SK-N-SH treated with all-trans-retinoic acid at 6 μM for 48 hours (cell line): ENCODE data around the gene TBCEL.

Experiments
- ATAC-seq: fragments of 200-7000 bp; cut with Tn5 transposase; 3 replicates; pipeline ENCODE4 v1.9.1; 2020; ENCODE audit warnings: mild to moderate bottlenecking, moderate library complexity
- ARNTL ChIP-seq: fragments of 450-650 bp; formaldehyde crosslinking; IDR thresholded peaks from 2 replicates; pipeline ENCODE4 v1.5.0; 2020; ENCODE audit warnings: low read depth, mild to moderate bottlenecking, moderate library complexity, borderline replicate concordance
- BACH2 ChIP-seq: fragments of 250-450 bp; sonication (Bioruptor Pico); IDR thresholded peaks from 2 replicates; pipeline ENCODE4 v1.9.0; 2021; ENCODE audit warnings: mild to moderate bottlenecking, borderline replicate concordance
- CREB5 ChIP-seq: fragments of 250-450 bp; sonication (Bioruptor Pico); IDR thresholded peaks from 2 replicates; pipeline ENCODE4 v1.5.1; 2020; ENCODE audit warnings: low read depth, mild to moderate bottlenecking, moderate library complexity
- CSDC2 ChIP-seq: fragments of 250-450 bp; sonication (Bioruptor Pico); IDR thresholded peaks from 2 replicates; pipeline ENCODE4 v1.5.0; 2020; ENCODE audit warnings: mild to moderate bottlenecking, moderate library complexity
- CSRNP3 ChIP-seq: fragments of 250-450 bp; sonication (Bioruptor Pico); IDR thresholded peaks from 2 replicates; pipeline ENCODE4 v1.5.1; 2021; ENCODE audit warnings: mild to moderate bottlenecking, moderate library complexity
- GLIS3 ChIP-seq: fragments of 250-450 bp; sonication (Bioruptor Pico); IDR thresholded peaks from 2 replicates; pipeline ENCODE4 v1.5.0; 2020; ENCODE audit warnings: mild to moderate bottlenecking, moderate library complexity
- ISL1 ChIP-seq: fragments of 250-450 bp; sonication (Bioruptor Pico); IDR thresholded peaks from 2 replicates; pipeline ENCODE4 v2.1.2; 2022; ENCODE audit warnings: mild to moderate bottlenecking, moderate library complexity
- POU6F1 ChIP-seq: fragments of 250-450 bp; sonication (Bioruptor Pico); IDR thresholded peaks from 2 replicates; pipeline ENCODE4 v1.8.0; 2021; ENCODE audit warnings: low read depth, mild to moderate bottlenecking, moderate library complexity, borderline replicate concordance
- SNAI2 ChIP-seq: fragments of 250-450 bp; sonication (Bioruptor Pico); IDR thresholded peaks from 2 replicates; pipeline ENCODE4 v1.5.0; 2020; ENCODE audit warnings: mild to moderate bottlenecking, moderate library complexity
- TOX ChIP-seq: fragments of 250-450 bp; sonication (Bioruptor Pico); IDR thresholded peaks from 2 replicates; pipeline ENCODE4 v1.8.0; 2021; ENCODE audit warnings: mild to moderate bottlenecking, moderate library complexity, borderline replicate concordance
- TSHZ2 ChIP-seq: fragments of 250-450 bp; sonication (Bioruptor Pico); IDR thresholded peaks from 2 replicates; pipeline ENCODE4 v1.5.0; 2020; ENCODE audit warnings: mild to moderate bottlenecking, moderate library complexity
- ZC3H10 ChIP-seq: fragments of 250-450 bp; sonication (Bioruptor Pico); IDR thresholded peaks from 2 replicates; pipeline ENCODE4 v1.5.1; 2021; ENCODE audit warnings: mild to moderate bottlenecking, moderate library complexity
- ZFP3 ChIP-seq: fragments of 250-450 bp; sonication (Bioruptor Pico); IDR thresholded peaks from 2 replicates; pipeline ENCODE4 v1.5.0; 2020; ENCODE audit warnings: mild to moderate bottlenecking, moderate library complexity
- ZFP30 ChIP-seq: fragments of 450-650 bp; formaldehyde crosslinking; IDR thresholded peaks from 2 replicates; pipeline ENCODE4 v1.5.0; 2022; ENCODE audit warnings: mild to moderate bottlenecking, moderate library complexity
- ZNF565 ChIP-seq: fragments of 450-650 bp; formaldehyde crosslinking; conservative IDR thresholded peaks from 2 replicates; pipeline ENCODE4 v1.5.0; 2020; ENCODE audit warnings: low read depth, mild to moderate bottlenecking, moderate library complexity
- ZNF70 ChIP-seq: fragments of 450-650 bp; formaldehyde crosslinking; IDR thresholded peaks from 2 replicates; pipeline ENCODE4 v1.5.0; 2020; ENCODE audit warnings: mild to moderate bottlenecking, moderate library complexity
- TF ChIP-seq, protein P1 (sequence below): fragments of 250-450 bp; sonication (Bioruptor Pico); IDR thresholded peaks from 2 replicates; pipeline ENCODE4 v1.8.0; 2020; ENCODE audit warnings: mild to moderate bottlenecking, moderate library complexity, borderline replicate concordance

Gene TBCEL

GRCh38 chr11:121100943-121101342 lies 77.0 kb downstream of the TBCEL start, which contains the start of gene TECTA (continued):
- TF ChIP-seq TSHZ2 (CRISPR knock-in tag) (no peak), GLIS3 (CRISPR knock-in tag) (no peak)

DNA sequence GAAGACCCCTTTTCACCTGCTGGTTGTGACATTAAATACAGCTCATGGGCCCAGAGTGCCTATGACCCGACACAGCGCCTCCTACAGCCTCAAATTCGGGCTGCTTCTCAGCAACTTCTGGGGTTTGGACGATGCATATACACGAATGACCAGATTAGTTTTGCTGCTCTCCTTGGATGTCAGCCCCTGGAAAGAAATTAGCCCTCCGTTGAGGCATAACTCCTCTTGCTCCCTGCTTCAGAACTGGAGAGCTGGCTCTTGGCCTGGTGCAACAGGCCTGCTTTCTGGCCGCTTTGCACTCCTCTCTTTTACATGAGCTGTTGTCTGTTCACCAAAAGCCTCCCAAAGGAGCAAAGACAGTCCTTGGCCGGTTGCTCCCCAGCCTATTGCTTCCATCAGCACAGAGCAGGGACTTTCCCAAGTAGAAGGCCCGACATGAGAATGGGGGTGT lies 80.4 kb downstream of the TBCEL start:
- ATAC-seq, result no peak
- TF ChIP-seq CSRNP3 (CRISPR knock-in tag) (no peak), SNAI2 (CRISPR knock-in tag) (no peak), POU6F1 (CRISPR knock-in tag) (no peak), ISL1 (CRISPR knock-in tag) (no peak), ZC3H10 (CRISPR knock-in tag) (no peak), TOX (CRISPR knock-in tag) (no peak), ZNF565 (no peak), CREB5 (no peak), GLIS3 (CRISPR knock-in tag) (no peak), CSDC2 (CRISPR knock-in tag) (no peak), ARNTL (no peak), BACH2 (CRISPR knock-in tag) (no peak), ZFP30 (CRISPR knock-in tag) (no peak), ZFP3 (CRISPR knock-in tag) (no peak), TSHZ2 (CRISPR knock-in tag) (no peak), ZNF70 (CRISPR knock-in tag) (no peak)
- TF ChIP-seq, protein P1, sequence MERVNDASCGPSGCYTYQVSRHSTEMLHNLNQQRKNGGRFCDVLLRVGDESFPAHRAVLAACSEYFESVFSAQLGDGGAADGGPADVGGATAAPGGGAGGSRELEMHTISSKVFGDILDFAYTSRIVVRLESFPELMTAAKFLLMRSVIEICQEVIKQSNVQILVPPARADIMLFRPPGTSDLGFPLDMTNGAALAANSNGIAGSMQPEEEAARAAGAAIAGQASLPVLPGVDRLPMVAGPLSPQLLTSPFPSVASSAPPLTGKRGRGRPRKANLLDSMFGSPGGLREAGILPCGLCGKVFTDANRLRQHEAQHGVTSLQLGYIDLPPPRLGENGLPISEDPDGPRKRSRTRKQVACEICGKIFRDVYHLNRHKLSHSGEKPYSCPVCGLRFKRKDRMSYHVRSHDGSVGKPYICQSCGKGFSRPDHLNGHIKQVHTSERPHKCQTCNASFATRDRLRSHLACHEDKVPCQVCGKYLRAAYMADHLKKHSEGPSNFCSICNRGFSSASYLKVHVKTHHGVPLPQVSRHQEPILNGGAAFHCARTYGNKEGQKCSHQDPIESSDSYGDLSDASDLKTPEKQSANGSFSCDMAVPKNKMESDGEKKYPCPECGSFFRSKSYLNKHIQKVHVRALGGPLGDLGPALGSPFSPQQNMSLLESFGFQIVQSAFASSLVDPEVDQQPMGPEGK, result no peak

DNA sequence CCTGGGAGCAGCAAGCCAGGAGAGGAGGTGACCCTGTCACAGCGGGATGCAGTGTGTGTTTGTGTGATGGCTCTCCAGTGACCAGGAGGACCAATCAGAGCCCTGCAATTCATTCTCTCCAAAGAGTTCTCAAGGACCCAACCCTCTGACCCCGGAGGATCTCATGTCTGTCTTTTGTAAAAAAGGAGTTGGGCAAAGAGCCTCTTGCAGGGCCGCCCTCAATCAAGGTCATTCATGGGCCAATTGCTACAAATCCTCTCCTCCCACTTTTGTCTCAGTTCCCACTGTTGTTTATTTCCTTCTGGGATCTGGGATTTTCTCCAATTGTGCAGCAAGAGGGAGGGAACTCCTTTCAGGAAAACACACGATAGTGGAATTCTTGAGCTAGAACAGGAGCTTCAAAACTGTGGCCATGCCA lies 81.2 kb downstream of the TBCEL start:
- TF ChIP-seq CSDC2 (CRISPR knock-in tag), result no peak
- no peak for ATAC-seq
